ENCODE measurements around the gene THSD4.

DNA sequence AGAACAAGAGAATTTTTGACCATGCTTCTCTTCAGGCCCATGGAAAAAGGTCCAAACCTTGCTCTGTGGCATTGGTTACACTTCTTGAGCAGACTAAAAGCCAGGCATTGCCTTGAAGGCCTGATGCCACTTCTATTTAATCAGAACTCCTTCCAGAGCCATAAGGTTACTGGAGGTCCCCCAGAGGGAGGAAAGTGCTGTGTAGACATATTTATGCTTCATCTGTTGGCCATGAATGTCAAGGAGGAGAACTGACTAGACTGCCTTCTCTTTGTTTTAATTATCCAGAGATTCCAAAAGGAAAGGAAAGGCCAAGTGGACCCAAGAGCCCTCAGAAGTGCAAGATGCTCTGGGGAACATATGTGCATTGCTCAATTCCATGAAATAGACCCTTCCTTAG, 402.5 kb downstream of the THSD4 start:
- no peak for TF ChIP-seq POLR2A (IDR thresholded peaks at IDR 0.05)
- TF ChIP-seq, protein P1, sequence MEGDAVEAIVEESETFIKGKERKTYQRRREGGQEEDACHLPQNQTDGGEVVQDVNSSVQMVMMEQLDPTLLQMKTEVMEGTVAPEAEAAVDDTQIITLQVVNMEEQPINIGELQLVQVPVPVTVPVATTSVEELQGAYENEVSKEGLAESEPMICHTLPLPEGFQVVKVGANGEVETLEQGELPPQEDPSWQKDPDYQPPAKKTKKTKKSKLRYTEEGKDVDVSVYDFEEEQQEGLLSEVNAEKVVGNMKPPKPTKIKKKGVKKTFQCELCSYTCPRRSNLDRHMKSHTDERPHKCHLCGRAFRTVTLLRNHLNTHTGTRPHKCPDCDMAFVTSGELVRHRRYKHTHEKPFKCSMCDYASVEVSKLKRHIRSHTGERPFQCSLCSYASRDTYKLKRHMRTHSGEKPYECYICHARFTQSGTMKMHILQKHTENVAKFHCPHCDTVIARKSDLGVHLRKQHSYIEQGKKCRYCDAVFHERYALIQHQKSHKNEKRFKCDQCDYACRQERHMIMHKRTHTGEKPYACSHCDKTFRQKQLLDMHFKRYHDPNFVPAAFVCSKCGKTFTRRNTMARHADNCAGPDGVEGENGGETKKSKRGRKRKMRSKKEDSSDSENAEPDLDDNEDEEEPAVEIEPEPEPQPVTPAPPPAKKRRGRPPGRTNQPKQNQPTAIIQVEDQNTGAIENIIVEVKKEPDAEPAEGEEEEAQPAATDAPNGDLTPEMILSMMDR (IDR thresholded peaks at IDR 0.05): no peak
